Measurements from ENCODE around the gene SAP25.

GRCh38 chr7:100545360-100546128, 28.2 kb downstream of the SAP25 start:
- TF ChIP-seq PKNOX1 (IDR thresholded peaks at IDR 0.05) = no peak
- TF ChIP-seq SP1 (IDR thresholded peaks at IDR 0.05) = no peak
- TF ChIP-seq TARDBP (IDR thresholded peaks at IDR 0.05) = no peak
- no peak for TF ChIP-seq NFRKB (IDR thresholded peaks at IDR 0.05)
- TF ChIP-seq SUZ12 (IDR thresholded peaks at IDR 0.05) = no peak

All from HEK293T (cell line).